HCT116 (cell line): Measurements from ENCODE around the gene ACOT8.

ENCODE experiments used
- ATF3 ChIP-seq: IDR thresholded peaks from 2 replicates; pipeline ENCODE4 v1.6.1; 2012
- CTCF ChIP-seq, 3 experiments: fragments of 200-600 bp in 1 of 3; sonication (generic) in 1 of 3; IDR thresholded peaks in 2 of 3; conservative IDR thresholded peaks in 1 of 3; 2 replicates each; pipeline ENCODE4 v1.5.1; 2012 to 2017; ENCODE audit warnings: low read depth in 2 of 3, low read length in 2 of 3, antibody characterized with exemption in 1 of 3, borderline replicate concordance in 1 of 3, control low read depth in 1 of 3, mild to moderate bottlenecking in 1 of 3, mixed read lengths in 1 of 3, mixed run types in 1 of 3, moderate library complexity in 1 of 3; ENCODE audit not compliant: insufficient read depth in 1 of 3
- JUND ChIP-seq: IDR thresholded peaks from 2 replicates; pipeline ENCODE4 v1.6.1; 2012
- POLR2A ChIP-seq: IDR thresholded peaks from 2 replicates; pipeline ENCODE4 v1.7.0; 2011; ENCODE audit warnings: borderline replicate concordance; ENCODE audit not compliant: insufficient read depth, insufficient read length; ENCODE audit errors: extremely low read depth
- POLR2AphosphoS5 ChIP-seq: IDR thresholded peaks from 2 replicates; pipeline ENCODE4 v1.6.1; 2011; ENCODE audit warnings: mild to moderate bottlenecking, low read depth, low read length, moderate library complexity
- SIN3A ChIP-seq: IDR thresholded peaks from 2 replicates; pipeline ENCODE4 v1.6.1; 2012; ENCODE audit warnings: low read depth
- SRF ChIP-seq: IDR thresholded peaks from 2 replicates; pipeline ENCODE4 v1.6.1; 2012; ENCODE audit warnings: low read depth
- YY1 ChIP-seq: IDR thresholded peaks from 2 replicates; pipeline ENCODE4 v1.6.1; 2011; ENCODE audit warnings: low read length, low read depth, moderate library complexity, mild to moderate bottlenecking; ENCODE audit not compliant: insufficient replicate concordance; ENCODE audit errors: extremely low read depth

GRCh38 chr20:45872626-45873025 is 15.4 kb upstream of the ACOT8 start:
- TF ChIP-seq POLR2A, result no peak
- TF ChIP-seq SIN3A, result no peak
- TF ChIP-seq YY1, result no peak
- no peak for TF ChIP-seq CTCF (IDR thresholded peaks at IDR 0.05 in 2 of 3, conservative IDR thresholded peaks at IDR 0.05 in 1 of 3; ENCODE audit: borderline replicate concordance in 1 of 3, insufficient read depth in 1 of 3, low read depth in 2 of 3, low read length in 2 of 3)
- TF ChIP-seq JUND, result no peak
- no peak for TF ChIP-seq SRF
- TF ChIP-seq ATF3, result no peak
- no peak for TF ChIP-seq POLR2AphosphoS5
